ENCODE results near the gene NR2F2. TPM values are rescaled to one million over a fixed set of nuclear protein-coding genes. Genes with fewer than 3 reads are reported as not detected.

Gene NR2F2
- total RNA-seq, 1 experiment from 2014 or later = 53.7 TPM

- no peaks in the 10 kb centered on the region for H3K36me3 ChIP-seq (ENCODE audit: control insufficient read depth, insufficient read depth, low read length)
- BruUV-seq (replicated peaks) = no TSS peak
- no peak overlapping the region for H3K4me3 ChIP-seq (ENCODE audit: low read depth in 2 of 2, low read length in 2 of 2)
- CTCF ChIA-PET = no interaction called here
- DNase-seq (ENCODE audit: low read depth, low spot score) = no peak
- in situ Hi-C loops (cut with HindIII; ENCODE audit: low pct_unique_long_range_greater_than_20kb, low sequenced_read_pairs) (no loop called here), intact Hi-C loops (cut with micrococcal nuclease; ENCODE audit: unreplicated experiment) (no loop called here)
- no peaks in the 10 kb centered on the region for H3K4me1 ChIP-seq (ENCODE audit: control insufficient read depth, insufficient read depth, low read length)
- POLR2A ChIA-PET = no interaction called here
- no peaks in the 10 kb centered on the region for H3K27me3 ChIP-seq (ENCODE audit: control insufficient read depth, insufficient read depth, low read length)
- no peaks in the 10 kb centered on the region for H3K9me3 ChIP-seq (ENCODE audit: control insufficient read depth, insufficient read depth, low read depth, low read length)
- no peak overlapping the region for H3K27ac ChIP-seq (ENCODE audit: low read length)
- ATAC-seq = no peak
- TF ChIP-seq, protein P1, sequence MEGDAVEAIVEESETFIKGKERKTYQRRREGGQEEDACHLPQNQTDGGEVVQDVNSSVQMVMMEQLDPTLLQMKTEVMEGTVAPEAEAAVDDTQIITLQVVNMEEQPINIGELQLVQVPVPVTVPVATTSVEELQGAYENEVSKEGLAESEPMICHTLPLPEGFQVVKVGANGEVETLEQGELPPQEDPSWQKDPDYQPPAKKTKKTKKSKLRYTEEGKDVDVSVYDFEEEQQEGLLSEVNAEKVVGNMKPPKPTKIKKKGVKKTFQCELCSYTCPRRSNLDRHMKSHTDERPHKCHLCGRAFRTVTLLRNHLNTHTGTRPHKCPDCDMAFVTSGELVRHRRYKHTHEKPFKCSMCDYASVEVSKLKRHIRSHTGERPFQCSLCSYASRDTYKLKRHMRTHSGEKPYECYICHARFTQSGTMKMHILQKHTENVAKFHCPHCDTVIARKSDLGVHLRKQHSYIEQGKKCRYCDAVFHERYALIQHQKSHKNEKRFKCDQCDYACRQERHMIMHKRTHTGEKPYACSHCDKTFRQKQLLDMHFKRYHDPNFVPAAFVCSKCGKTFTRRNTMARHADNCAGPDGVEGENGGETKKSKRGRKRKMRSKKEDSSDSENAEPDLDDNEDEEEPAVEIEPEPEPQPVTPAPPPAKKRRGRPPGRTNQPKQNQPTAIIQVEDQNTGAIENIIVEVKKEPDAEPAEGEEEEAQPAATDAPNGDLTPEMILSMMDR (IDR thresholded peaks at IDR 0.05) = no peak
- TF ChIP-seq SIN3A (IDR thresholded peaks at IDR 0.05; ENCODE audit: borderline replicate concordance, insufficient read depth, low read depth, low read length) (no peak), POLR2AphosphoS5 (IDR thresholded peaks at IDR 0.05; ENCODE audit: low read depth, low read length) (no peak), TCF7L2 (IDR thresholded peaks at IDR 0.05; ENCODE audit: low read depth, low read length) (no peak), REST (IDR thresholded peaks at IDR 0.05; ENCODE audit: insufficient read depth in 1 of 2, low read depth in 2 of 2, low read length in 1 of 2) (no peak)
These were observed 21.3 kb upstream of the NR2F2 start for GRCh38 chr15:96309143-96309660.

GRCh38 chr15:96311256-96311955, 19.1 kb upstream of the NR2F2 start:
- Histone ChIP-seq H3K9me3 (ENCODE audit: control insufficient read depth, insufficient read depth, low read depth, low read length) (no peaks in the 10 kb centered on the region), H3K36me3 (ENCODE audit: control insufficient read depth, insufficient read depth, low read length) (no peaks in the 10 kb centered on the region), H3K27me3 (ENCODE audit: control insufficient read depth, insufficient read depth, low read length) (no peaks in the 10 kb centered on the region), H3K27ac (ENCODE audit: low read length) (no peak overlapping the region), H3K4me1 (ENCODE audit: control insufficient read depth, insufficient read depth, low read length) (no peaks in the 10 kb centered on the region), H3K4me3 (ENCODE audit: low read depth in 2 of 2, low read length in 2 of 2) (no peak overlapping the region)
- no peak for DNase-seq (ENCODE audit: low read depth, low spot score)
- POLR2A ChIA-PET = interaction anchor here (0.6 kb wide), 1 partner anchor 1235 kb away, joined by 12 read pairs; no protein-coding TSS in a partner anchor
- TF ChIP-seq, protein P1 (IDR thresholded peaks at IDR 0.05) = no peak
- TF ChIP-seq POLR2AphosphoS5 (IDR thresholded peaks at IDR 0.05; ENCODE audit: low read depth, low read length) = no peak
- TF ChIP-seq SIN3A (IDR thresholded peaks at IDR 0.05; ENCODE audit: borderline replicate concordance, insufficient read depth, low read depth, low read length) = no peak
- no peak for TF ChIP-seq TCF7L2 (IDR thresholded peaks at IDR 0.05; ENCODE audit: low read depth, low read length)
- in situ Hi-C loops (cut with HindIII; ENCODE audit: low pct_unique_long_range_greater_than_20kb, low sequenced_read_pairs) (no loop called here), intact Hi-C loops (cut with micrococcal nuclease; ENCODE audit: unreplicated experiment) (no loop called here)
- no peak for ATAC-seq
- CTCF ChIA-PET = no interaction called here
- no TSS peak for BruUV-seq (replicated peaks)

Data from Panc1 (cell line).